A673 (cell line): ENCODE measurements around the gene DSTN.

ENCODE experiments used
- CTCF ChIP-seq: fragments of 300-800, 200-600 bp; sonication (generic); conservative IDR thresholded peaks from 2 replicates; pipeline ENCODE4 v1.5.1; 2017; ENCODE audit warnings: low read depth, mild to moderate bottlenecking, antibody characterized with exemption, low read length, moderate library complexity, mixed read lengths
- EZH2 ChIP-seq: fragments of 200-600 bp; sonication (generic); IDR thresholded peaks from 2 replicates; pipeline ENCODE4 v1.6.1; 2017; ENCODE audit warnings: borderline replicate concordance, low read depth, mild to moderate bottlenecking, mixed read lengths, antibody characterized with exemption, low read length; ENCODE audit not compliant: poor library complexity, severe bottlenecking

GRCh38 chr20:17538517-17539170, 31.2 kb upstream of the DSTN start:
- TF ChIP-seq CTCF = no peak
- TF ChIP-seq EZH2 = no peak
